H1 (cell line): ENCODE data around the gene ERC1. TPM values are rescaled to one million over a fixed set of nuclear protein-coding genes. Genes with fewer than 3 reads are reported as not detected.

Experiments
- CTCF ChIA-PET: fragments of 300-600 bp; sonication (Branson Sonifier 250); formaldehyde crosslinking; loops from one replicate; lab custom pipeline; 2021; ENCODE audit not compliant: partially characterized antibody; lab: Charles Lee
- POLR2A ChIA-PET: fragments of 300-600 bp; sonication (Branson Sonifier 250); formaldehyde crosslinking; loops from one replicate; lab custom pipeline; 2021; ENCODE audit warnings: inconsistent platforms; ENCODE audit not compliant: partially characterized antibody; lab: Charles Lee
- DNase-seq, 2 experiments: peaks; one replicate each; pipeline versions ENCODE4 v3.0.0 to v3.0.0-alpha.2; 2010 to 2022; ENCODE audit warnings: low spot score in 2 of 2, low read depth in 1 of 2, mixed read lengths in 1 of 2
- FAIRE-seq: peaks from 2 replicates; lab custom pipeline; 2011; peaks lifted over from hg19 to GRCh38; lab: Jason Lieb, UNC
- H2AFZ ChIP-seq: 2 replicates; pipeline ENCODE4 v1.8.1; 2012; ENCODE audit warnings: low read length, inconsistent platforms
- H2AK5ac ChIP-seq: 2 replicates; pipeline ENCODE4 v1.6.1; 2013; ENCODE audit warnings: low read depth, low read length
- H2BK120ac ChIP-seq: replicated peaks from 2 replicates; pipeline ENCODE3; 2013; ENCODE audit warnings: low read depth, low read length, inconsistent platforms
- H2BK12ac ChIP-seq: 2 replicates; pipeline ENCODE4 v1.6.1; 2013; ENCODE audit warnings: low read depth, low read length
- H2BK15ac ChIP-seq: 2 replicates; pipeline ENCODE4 v1.6.1; 2013; ENCODE audit warnings: low read length
- H2BK20ac ChIP-seq: 2 replicates; pipeline ENCODE4 v1.6.1; 2013; ENCODE audit warnings: low read length
- H2BK5ac ChIP-seq: 2 replicates; pipeline ENCODE4 v1.6.1; 2013; ENCODE audit warnings: low read depth, low read length
- H3K14ac ChIP-seq: 2 replicates; pipeline ENCODE4 v1.6.1; 2013; ENCODE audit warnings: inconsistent platforms; ENCODE audit not compliant: insufficient read length
- H3K18ac ChIP-seq: 2 replicates; pipeline ENCODE4 v1.6.1; 2013; ENCODE audit warnings: low read length; ENCODE audit errors: extremely low read depth
- H3K23ac ChIP-seq: 2 replicates; pipeline ENCODE4 v1.6.1; 2013; ENCODE audit warnings: inconsistent platforms; ENCODE audit not compliant: insufficient read length
- H3K23me2 ChIP-seq: 2 replicates; pipeline ENCODE4 v1.6.1; 2013; ENCODE audit warnings: low read depth, low read length
- H3K27ac ChIP-seq: 2 replicates; pipeline ENCODE4 v1.6.1; 2011; ENCODE audit warnings: low read depth, low read length, inconsistent platforms
- H3K27me3 ChIP-seq, 4 experiments: replicated peaks in 1 of 4; 1 replicate in 1 of 4; 2 replicates in 3 of 4; pipeline versions ENCODE4 v1.6.1 to v1.8.1; 2011 to 2013; ENCODE audit warnings: low read length in 3 of 4, mild to moderate bottlenecking in 3 of 4, inconsistent platforms in 2 of 4, mixed read lengths in 2 of 4, moderate library complexity in 1 of 4; ENCODE audit not compliant: control insufficient read depth in 3 of 4, insufficient read depth in 3 of 4; ENCODE audit errors: extremely low read depth in 1 of 4
- H3K36me3 ChIP-seq, 4 experiments: 2 replicates each; pipeline versions ENCODE4 v1.6.1 to v1.8.1; 2011 to 2013; ENCODE audit warnings: mild to moderate bottlenecking in 4 of 4, low read length in 3 of 4, moderate library complexity in 2 of 4, control low read depth in 1 of 4, inconsistent platforms in 1 of 4; ENCODE audit not compliant: insufficient read depth in 4 of 4, control insufficient read depth in 2 of 4
- H3K4ac ChIP-seq: replicated peaks from 2 replicates; pipeline ENCODE3; 2013; ENCODE audit warnings: low read length, low read depth, mixed read lengths, inconsistent platforms; ENCODE audit not compliant: insufficient read length
- H3K4me1 ChIP-seq, 4 experiments: replicated peaks in 1 of 4; 1 replicate in 1 of 4; 2 replicates in 3 of 4; pipeline versions ENCODE4 v1.6.1 to v1.8.1; 2011 to 2013; ENCODE audit warnings: low read length in 3 of 4, inconsistent platforms in 2 of 4, mixed read lengths in 1 of 4; ENCODE audit not compliant: insufficient read depth in 4 of 4, control insufficient read depth in 3 of 4
- H3K4me2 ChIP-seq, 2 experiments: 2 replicates each; pipeline versions ENCODE4 v1.6.1 to v1.8.1; 2011 to 2013; ENCODE audit warnings: low read depth in 2 of 2, low read length in 2 of 2, control low read depth in 1 of 2, inconsistent platforms in 1 of 2, mild to moderate bottlenecking in 1 of 2; ENCODE audit not compliant: insufficient read depth in 1 of 2
- H3K4me3 ChIP-seq, 4 experiments: fragments of 200-600, 300-600 bp in 1 of 4; sonication (generic), shearing (Covaris generic), sonication (Bioruptor Twin) in 1 of 4; 2 replicates each; pipeline versions ENCODE4 v1.5.1 to v1.8.1; 2011 to 2016; ENCODE audit warnings: low read length in 4 of 4, low read depth in 3 of 4, control low read depth in 2 of 4, inconsistent platforms in 2 of 4, mild to moderate bottlenecking in 2 of 4, mixed read lengths in 1 of 4, moderate library complexity in 1 of 4; ENCODE audit not compliant: insufficient read depth in 2 of 4; ENCODE audit errors: extremely low read depth in 1 of 4
- H3K56ac ChIP-seq: replicated peaks from 2 replicates; pipeline ENCODE3; 2013; ENCODE audit warnings: low read depth, mild to moderate bottlenecking, mixed read lengths, low read length, inconsistent platforms; ENCODE audit not compliant: insufficient read length
- H3K79me1 ChIP-seq: 2 replicates; pipeline ENCODE4 v1.6.1; 2013; ENCODE audit warnings: low read depth, low read length, control low read depth
- H3K79me2 ChIP-seq, 2 experiments: 2 replicates each; pipeline versions ENCODE4 v1.6.1 to v1.8.1; 2012 to 2013; ENCODE audit warnings: low read length in 2 of 2, mild to moderate bottlenecking in 2 of 2, inconsistent platforms in 1 of 2; ENCODE audit not compliant: insufficient read depth in 2 of 2, control insufficient read depth in 1 of 2
- H3K9ac ChIP-seq, 4 experiments: replicated peaks in 1 of 4; 1 replicate in 1 of 4; 2 replicates in 3 of 4; pipeline versions ENCODE4 v1.6.1 to v1.8.1; 2011 to 2013; ENCODE audit warnings: low read depth in 3 of 4, low read length in 3 of 4, control low read depth in 2 of 4, mild to moderate bottlenecking in 2 of 4, moderate library complexity in 2 of 4, inconsistent platforms in 1 of 4; ENCODE audit errors: extremely low read depth in 1 of 4
- H3K9me3 ChIP-seq, 2 experiments: 2 replicates each; pipeline versions ENCODE4 v1.6.1 to v1.8.1; 2012 to 2013; ENCODE audit warnings: mild to moderate bottlenecking in 2 of 2, moderate library complexity in 2 of 2, control low read depth in 1 of 2, inconsistent platforms in 1 of 2, low read depth in 1 of 2, low read length in 1 of 2, mixed read lengths in 1 of 2; ENCODE audit not compliant: insufficient read depth in 2 of 2
- H4K20me1 ChIP-seq, 2 experiments: replicated peaks in 1 of 2; 2 replicates each; pipeline versions ENCODE3 to v1.8.1; 2011 to 2013; ENCODE audit warnings: inconsistent platforms in 2 of 2, low read length in 2 of 2, mild to moderate bottlenecking in 1 of 2; ENCODE audit not compliant: insufficient read depth in 2 of 2, control insufficient read depth in 1 of 2
- H4K5ac ChIP-seq: 2 replicates; pipeline ENCODE4 v1.6.1; 2013; ENCODE audit warnings: low read length, low read depth, mixed read lengths, inconsistent platforms; ENCODE audit not compliant: insufficient read length
- H4K8ac ChIP-seq: 2 replicates; pipeline ENCODE4 v1.8.0; 2013; ENCODE audit warnings: mild to moderate bottlenecking, moderate library complexity, low read length, inconsistent platforms; ENCODE audit not compliant: insufficient read depth; ENCODE audit errors: extremely low read depth
- H4K91ac ChIP-seq: replicated peaks from 2 replicates; pipeline ENCODE3; 2013; ENCODE audit warnings: low read length, mixed read lengths, inconsistent platforms; ENCODE audit not compliant: insufficient read length
- BACH1 ChIP-seq: IDR thresholded peaks from 2 replicates; pipeline ENCODE4 v1.6.1; 2012; ENCODE audit warnings: low read length, improper control_type of control experiment
- BRCA1 ChIP-seq: IDR thresholded peaks from 2 replicates; pipeline ENCODE4 v1.6.1; 2012; ENCODE audit warnings: low read depth, low read length, improper control_type of control experiment
- CBX8 ChIP-seq: fragments of 300-800, 300-1000 bp; sonication (generic); IDR thresholded peaks from 2 replicates; pipeline ENCODE4 v1.7.1; 2016; ENCODE audit warnings: low read depth, low read length, borderline replicate concordance
- EGR1 ChIP-seq: IDR thresholded peaks from 2 replicates; pipeline ENCODE4 v1.6.1; 2011; ENCODE audit warnings: low read depth, low read length, borderline replicate concordance
- HDAC6 ChIP-seq: IDR thresholded peaks from one replicate; pipeline ENCODE4 v1.7.1; 2012; ENCODE audit warnings: low read depth, mild to moderate bottlenecking, inconsistent platforms, low read length, moderate library complexity
- POLR2AphosphoS5 ChIP-seq: IDR thresholded peaks from 2 replicates; pipeline ENCODE4 v1.6.1; 2011; ENCODE audit warnings: low read depth, low read length
- POU5F1 ChIP-seq: IDR thresholded peaks from 2 replicates; pipeline ENCODE4 v1.6.1; 2011; ENCODE audit warnings: low read depth, mild to moderate bottlenecking, low read length, moderate library complexity
- RBBP5 ChIP-seq: IDR thresholded peaks from 2 replicates; pipeline ENCODE4 v1.7.1; 2012; ENCODE audit warnings: low read depth, mild to moderate bottlenecking, inconsistent platforms, low read length, moderate library complexity, borderline replicate concordance
- SIN3A ChIP-seq, 2 experiments: IDR thresholded peaks in 1 of 2; conservative IDR thresholded peaks in 1 of 2; 2 replicates each; pipeline ENCODE4 v1.6.1; 2011 to 2012; ENCODE audit warnings: low read length in 2 of 2, improper control_type of control experiment in 1 of 2, low read depth in 1 of 2, mild to moderate bottlenecking in 1 of 2
- SP4 ChIP-seq: IDR thresholded peaks from 2 replicates; pipeline ENCODE4 v1.6.1; 2012; ENCODE audit warnings: low read length, inconsistent platforms
- ZNF274 ChIP-seq: IDR thresholded peaks from 2 replicates; pipeline ENCODE4 v1.7.0; 2012; ENCODE audit warnings: low read length, borderline replicate concordance; ENCODE audit errors: extremely low read depth
- WGBS, 2 experiments: shearing (Covaris generic) in 1 of 2; methylation state at CpG; one replicate each; pipeline versions ENCODE4 v1.1.6 to v1.1.7; 2013 to 2015; ENCODE audit warnings: low lambda C conversion rate in 2 of 2, mixed read lengths in 2 of 2, inconsistent platforms in 1 of 2, low coverage in 1 of 2, missing lambda C conversion rate in 1 of 2; ENCODE audit not compliant: insufficient replicate concordance in 2 of 2, insufficient coverage in 1 of 2, insufficient read length in 1 of 2; ENCODE audit errors: extremely low coverage in 1 of 2, missing lambda C conversion rate in 1 of 2; 5-methylcytosine and 5-hydroxymethylcytosine counted together
- polyA plus RNA-seq, 7 experiments: library from polyadenylated mRNA; depleted of rRNA in 3 of 7; stranded (reverse) in 5 of 7; unstranded in 2 of 7; fragments of >200 nt in 5 of 7; fragments of 200-250 nt in 2 of 7; gene quantifications; 1 replicate in 5 of 7; 2 replicates in 1 of 7; 4 replicates in 1 of 7; pipeline versions ENCODE4 v1.2.1 to v1.2.3, GENCODE V29; 2011 to 2013; ENCODE audit warnings: missing spikeins in 2 of 7, mixed read lengths in 2 of 7
- total RNA-seq: library from RNA; stranded (reverse); fragmentation: NEBNext Ultra II Directional; extraction: Animal tissue kit (Norgen Biotek cat#: 25700); gene quantifications from 2 replicates; pipeline ENCODE4 v1.2.1, GENCODE V29; 2021
- TF ChIP-seq, protein P1 (sequence below): IDR thresholded peaks from 2 replicates; pipeline ENCODE4 v1.6.1; 2011; ENCODE audit warnings: low read depth, mild to moderate bottlenecking, low read length; ENCODE audit not compliant: insufficient read depth

ERC1 gene
- total and polyA plus RNA-seq, 2 of the 8 experiments (the other 6 are each of a cell fraction or from before 2014, with no cell fraction given), result 7.8 to 45.7 TPM

DNA sequence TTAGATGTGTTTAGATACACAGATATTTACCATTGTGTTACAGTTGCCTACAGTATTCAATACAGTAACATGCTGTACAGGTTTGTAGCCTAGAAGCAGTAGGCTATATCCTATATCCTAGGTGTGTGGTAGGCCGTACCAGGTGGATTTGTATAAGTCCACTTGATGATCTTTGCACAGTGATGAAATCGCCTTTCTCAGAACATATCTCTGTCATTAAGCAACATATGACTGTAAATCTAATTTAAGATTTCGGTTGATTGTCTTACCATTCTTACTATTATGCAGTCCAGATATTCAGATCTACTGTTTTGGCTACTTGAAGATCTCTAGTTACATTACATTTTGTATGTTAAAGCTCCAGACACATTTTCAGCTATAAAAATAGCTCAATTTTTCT, 39.8 kb downstream of the ERC1 start:
- H3K4ac ChIP-seq, result no peak overlapping the region
- H2BK20ac ChIP-seq, result no peak overlapping the region
- no peaks in the 10 kb centered on the region for H3K9me3 ChIP-seq
- no peak overlapping the region for H3K9ac ChIP-seq
- H4K8ac ChIP-seq, result no peak overlapping the region
- H2BK120ac ChIP-seq, result no peak overlapping the region
- no peak overlapping the region for H2BK5ac ChIP-seq
- H3K23ac ChIP-seq, result no peak overlapping the region
- H3K4me2 ChIP-seq, result no peak overlapping the region
- WGBS, 2 experiments, result 90% methylated on average over 3 of the region's 3 CpGs; no CpG with 5 or more reads in 1 of the 2 experiments
- H3K56ac ChIP-seq, result no peak overlapping the region
- H2BK15ac ChIP-seq, result no peak overlapping the region
- no peak overlapping the region for H2BK12ac ChIP-seq
- H2AFZ ChIP-seq, result no peak overlapping the region
- FAIRE-seq (no peak), DNase-seq (no peak)
- ChIA-PET POLR2A (interaction anchor here (1.7 kb wide), 1 partner anchor 11 kb away, joined by 3 read pairs; no protein-coding TSS in a partner anchor), CTCF (interaction anchor here (1.2 to 2.4 kb wide), 2 partner anchors 36 to 62 kb away, joined by 3 to 10 read pairs; no protein-coding TSS in a partner anchor)
- no peak overlapping the region for H3K27ac ChIP-seq
- no peaks in the 10 kb centered on the region for H3K27me3 ChIP-seq
- H4K20me1 ChIP-seq, result no peaks in the 10 kb centered on the region
- no peak overlapping the region for H3K14ac ChIP-seq
- no peak overlapping the region for H2AK5ac ChIP-seq
- H3K4me1 ChIP-seq, result no peaks in the 10 kb centered on the region
- H4K5ac ChIP-seq, result no peak overlapping the region
- no peaks in the 10 kb centered on the region for H3K23me2 ChIP-seq
- no peaks in the 10 kb centered on the region for H3K79me1 ChIP-seq
- peaks cover 0 to 7% of the 10 kb centered on the region in 2 experiments; a peak in 1 of 4 replicates for H3K79me2 ChIP-seq
- no peak overlapping the region for H3K18ac ChIP-seq
- peaks cover 0 to 11% (median 3%) of the 10 kb centered on the region in 4 experiments; a peak in 3 of 8 replicates for H3K36me3 ChIP-seq
- H4K91ac ChIP-seq, result no peak overlapping the region
- H3K4me3 ChIP-seq, result no peak overlapping the region
- TF ChIP-seq BRCA1, result no peak
- TF ChIP-seq HDAC6, result no peak
- no peak for TF ChIP-seq RBBP5
- no peak for TF ChIP-seq EGR1
- no peak for TF ChIP-seq SP4
- TF ChIP-seq SIN3A (conservative IDR thresholded peaks at IDR 0.05 in 1 of 2, IDR thresholded peaks at IDR 0.05 in 1 of 2; ENCODE audit: low read depth in 1 of 2, low read length in 2 of 2), result no peak
- no peak for TF ChIP-seq POU5F1
- no peak for TF ChIP-seq ZNF274
- TF ChIP-seq BACH1, result no peak
- TF ChIP-seq, protein P1, sequence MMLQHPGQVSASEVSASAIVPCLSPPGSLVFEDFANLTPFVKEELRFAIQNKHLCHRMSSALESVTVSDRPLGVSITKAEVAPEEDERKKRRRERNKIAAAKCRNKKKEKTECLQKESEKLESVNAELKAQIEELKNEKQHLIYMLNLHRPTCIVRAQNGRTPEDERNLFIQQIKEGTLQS, result no peak
- no peak for TF ChIP-seq CBX8
- no peak for TF ChIP-seq POLR2AphosphoS5
